ENCODE results near the gene ENTPD8.
"Not testable (repeated sequence)": the region's sequence is repeated elsewhere in the genome, so short reads cannot be mapped to it uniquely, and the experiment has no call there.

The ENTPD8 gene

DNA sequence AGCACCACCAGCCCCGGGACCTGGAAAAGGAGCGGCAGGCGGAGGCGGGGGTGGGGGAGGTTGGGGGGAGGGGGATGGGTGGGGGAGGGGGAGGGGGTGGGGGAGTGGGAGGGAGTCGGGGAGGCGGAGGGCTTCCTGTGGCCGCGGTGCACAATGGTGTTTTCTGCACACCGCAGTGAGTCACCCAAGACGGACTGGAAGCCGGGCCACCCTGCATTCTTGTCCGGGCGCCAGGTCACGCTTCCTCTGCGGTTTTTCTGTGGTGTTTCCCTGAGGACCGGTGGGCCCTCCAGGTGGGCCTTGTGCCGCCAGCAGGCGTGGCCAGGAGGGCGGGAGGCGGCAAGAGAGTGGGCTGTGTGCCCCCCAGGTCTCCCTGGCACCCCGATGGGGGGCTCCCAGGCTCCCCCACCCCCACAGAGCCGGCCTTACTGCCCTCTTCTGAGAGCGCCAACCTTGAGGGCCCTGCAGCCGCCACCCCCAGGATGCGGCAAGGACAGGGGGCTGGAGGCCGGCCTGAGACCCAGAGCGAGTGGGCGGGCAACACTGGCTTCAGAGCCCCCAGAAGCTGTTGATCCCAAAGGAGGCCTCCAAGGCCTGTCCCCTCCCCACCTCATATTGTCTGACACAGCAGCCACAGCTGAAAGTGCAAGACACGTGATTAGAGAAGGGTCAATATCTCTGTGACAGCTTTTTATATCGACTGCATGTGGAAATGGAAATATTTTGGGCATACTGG is 29.3 kb downstream of the ENTPD8 start:
- DNase-seq (ENCODE audit: low read depth in 2 of 2): peak in 1 of 2 experiments; percentile 34

DNA sequence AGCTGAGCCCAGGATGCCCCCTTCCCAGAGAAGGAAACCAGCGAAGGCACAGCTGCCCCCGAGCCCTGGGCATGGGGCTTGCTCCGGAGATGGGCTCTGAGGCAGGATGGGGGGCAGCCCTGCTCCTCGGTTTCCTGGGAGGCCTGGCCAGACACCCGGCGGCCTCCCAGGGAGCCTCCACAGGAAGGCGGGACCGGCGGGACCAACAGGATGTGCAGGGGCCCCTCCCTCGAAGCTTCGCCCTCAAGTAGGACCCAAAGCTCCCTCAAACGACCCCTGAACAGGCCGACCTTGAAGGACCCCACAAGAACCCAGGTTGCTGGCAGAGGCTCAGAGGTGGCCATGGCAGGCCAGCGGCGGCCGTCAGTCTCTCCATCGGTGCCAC is 29.9 kb downstream of the ENTPD8 start:
- DNase-seq (ENCODE audit: low read depth in 2 of 2): no peak

DNA sequence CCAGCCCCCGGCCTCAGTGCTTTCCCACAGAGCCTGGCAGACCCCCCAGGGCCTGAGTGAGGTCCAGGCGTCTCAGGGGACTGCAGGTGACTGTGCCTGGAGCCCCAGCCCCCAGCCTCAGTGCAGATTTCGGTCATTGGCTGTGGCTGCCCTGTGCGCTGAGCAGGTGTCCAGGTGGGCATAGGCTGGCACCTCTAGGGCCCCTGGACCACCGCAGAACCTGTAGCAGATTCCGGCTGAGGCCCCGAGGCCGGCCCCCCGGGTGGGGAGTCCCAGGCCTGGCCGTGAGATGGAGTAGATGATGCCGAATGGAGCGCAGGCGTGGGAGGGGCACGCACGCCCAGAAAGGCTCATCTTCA is 30.3 kb downstream of the ENTPD8 start:
- no peak for DNase-seq (ENCODE audit: low read depth in 2 of 2)

DNA sequence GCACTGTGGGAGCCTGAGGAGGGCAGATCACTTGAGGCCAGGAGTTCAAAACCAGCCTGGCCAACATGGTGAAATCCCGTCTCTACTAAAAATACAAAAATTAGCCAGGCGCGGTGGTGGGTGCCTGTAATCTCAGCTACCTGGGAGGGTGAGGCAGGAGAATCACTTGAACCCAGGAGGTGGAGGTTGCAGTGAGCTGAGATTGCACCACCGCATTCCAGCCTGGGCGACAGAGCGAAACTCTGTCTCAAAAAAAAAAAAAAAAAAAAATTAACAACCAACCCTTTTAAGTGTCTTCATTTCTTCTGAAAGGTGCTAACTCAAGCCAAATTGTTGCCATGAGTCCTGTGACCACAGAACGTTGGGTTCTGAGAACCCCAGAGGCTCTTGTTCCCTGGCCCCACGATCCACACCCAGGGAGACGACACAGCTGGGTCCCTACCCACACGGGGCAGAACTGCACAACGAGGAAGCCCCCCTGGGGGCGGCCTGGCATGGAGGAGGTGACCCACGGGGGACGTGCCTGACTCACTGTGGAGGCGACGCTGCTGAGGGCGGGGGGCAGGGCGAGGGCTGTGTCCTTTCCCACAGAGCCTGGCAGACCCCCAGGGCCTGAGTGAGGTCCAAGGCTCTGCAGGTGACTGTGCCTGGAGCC is 30.8 kb downstream of the ENTPD8 start:
- not testable (repeated sequence) for DNase-seq (ENCODE audit: low read depth in 2 of 2)

- no peak for DNase-seq (ENCODE audit: low read depth in 2 of 2)
Observed at GRCh38 chr9:137409515-137409914, 31.6 kb downstream of the ENTPD8 start.

GRCh38 chr9:137408651-137409405 is 32.3 kb downstream of the ENTPD8 start:
- DNase-seq (ENCODE audit: low read depth in 2 of 2): no peak

- DNase-seq (ENCODE audit: low read depth in 2 of 2): no peak
Observed at GRCh38 chr9:137407590-137408300, 33.4 kb downstream of the ENTPD8 start.

GRCh38 chr9:137406876-137407589 is 34.1 kb downstream of the ENTPD8 start:
- DNase-seq (ENCODE audit: low read depth in 2 of 2): peak in 1 of 2 experiments; percentile 56

GRCh38 chr9:137406085-137406760 is 34.9 kb downstream of the ENTPD8 start:
- DNase-seq (ENCODE audit: low read depth in 2 of 2): no peak

DNA sequence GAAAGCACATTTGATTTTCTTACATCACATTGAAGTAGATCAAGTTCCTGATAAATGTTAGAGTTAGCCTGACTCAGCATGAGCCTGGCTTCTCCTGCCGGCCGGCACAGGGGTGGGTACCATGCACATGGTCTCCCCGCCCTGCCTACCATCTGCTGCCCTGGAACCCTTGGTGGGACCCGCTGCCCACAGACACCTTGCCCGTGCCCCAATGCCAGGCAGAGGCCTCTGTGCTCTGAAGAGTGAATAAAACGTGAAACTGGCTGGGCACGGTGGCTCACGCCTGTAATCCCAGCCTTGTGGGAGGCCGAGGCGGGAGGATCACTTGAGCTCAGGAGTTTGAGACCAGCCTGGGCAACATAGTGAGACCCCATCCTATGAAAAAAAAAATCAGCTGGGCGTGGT is 35.5 kb downstream of the ENTPD8 start:
- no peak for DNase-seq (ENCODE audit: low read depth in 2 of 2)

GRCh38 chr9:137404961-137405567 is 36.1 kb downstream of the ENTPD8 start:
- no peak for DNase-seq (ENCODE audit: low read depth in 2 of 2)

DNA sequence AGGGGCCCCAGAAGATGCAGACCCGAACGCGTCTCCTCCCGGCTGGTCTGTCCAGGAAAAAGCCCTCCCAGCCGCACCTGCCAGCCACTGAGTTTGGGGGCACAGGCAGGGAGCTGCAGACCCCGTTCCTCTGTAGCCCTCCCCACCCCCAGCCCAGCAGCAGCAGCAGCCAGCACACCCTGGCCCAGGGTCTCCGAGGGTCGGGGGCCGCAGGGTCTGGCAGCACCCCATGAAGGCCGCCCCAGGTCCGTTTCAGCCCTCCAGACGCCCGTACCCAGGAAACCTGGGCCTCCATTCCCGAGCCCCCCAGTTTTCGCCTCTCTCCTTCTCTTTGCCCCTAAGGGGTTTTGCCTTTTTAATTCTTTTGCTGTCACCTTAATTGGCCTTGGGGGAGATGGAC is 37.9 kb downstream of the ENTPD8 start:
- no peak for DNase-seq (ENCODE audit: low read depth in 2 of 2)

GRCh38 chr9:137402746-137403145 is 38.4 kb downstream of the ENTPD8 start:
- no peak for DNase-seq (ENCODE audit: low read depth in 2 of 2)

DNA sequence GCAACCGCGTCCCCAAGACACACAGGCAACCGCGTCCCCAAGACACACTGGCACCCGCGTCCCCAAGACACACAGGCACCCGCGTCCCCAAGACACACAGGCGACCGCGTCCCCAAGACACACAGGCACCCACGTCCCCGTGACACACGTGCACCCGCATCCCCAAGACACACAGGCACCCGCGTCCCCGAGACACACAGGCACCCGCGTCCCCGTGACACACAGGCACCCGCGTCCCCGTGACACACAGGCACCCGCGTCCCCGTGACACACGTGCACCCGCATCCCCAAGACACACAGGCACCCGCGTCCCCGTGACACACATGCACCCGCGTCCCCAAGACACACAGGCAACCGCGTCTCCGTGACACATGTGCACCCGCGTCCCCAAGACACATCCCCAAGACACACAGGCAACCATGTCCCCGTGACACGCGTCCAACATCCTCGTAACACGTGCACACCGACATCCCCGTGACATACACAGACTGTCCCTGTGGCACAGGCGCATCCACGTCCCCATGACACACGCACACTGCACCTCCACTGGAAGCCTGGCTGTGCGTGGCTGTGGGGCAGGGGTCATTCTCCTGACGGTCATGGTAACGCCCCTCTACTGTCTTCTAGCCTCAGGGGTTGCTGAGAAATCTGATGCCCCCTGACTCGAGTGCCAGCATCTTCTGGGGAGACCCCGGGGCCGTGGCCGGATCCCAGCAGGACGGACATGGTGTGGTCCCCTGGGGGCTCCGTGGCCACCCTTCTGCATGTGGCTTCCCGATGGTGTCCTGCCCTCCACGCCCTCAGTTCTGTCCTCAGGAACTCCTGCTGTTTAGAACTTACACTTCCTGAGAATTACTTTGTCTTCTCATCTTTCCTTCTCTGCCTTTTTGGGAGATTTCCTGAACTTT is 42.3 kb downstream of the ENTPD8 start:
- no peak for DNase-seq (ENCODE audit: low read depth in 2 of 2)

DNA sequence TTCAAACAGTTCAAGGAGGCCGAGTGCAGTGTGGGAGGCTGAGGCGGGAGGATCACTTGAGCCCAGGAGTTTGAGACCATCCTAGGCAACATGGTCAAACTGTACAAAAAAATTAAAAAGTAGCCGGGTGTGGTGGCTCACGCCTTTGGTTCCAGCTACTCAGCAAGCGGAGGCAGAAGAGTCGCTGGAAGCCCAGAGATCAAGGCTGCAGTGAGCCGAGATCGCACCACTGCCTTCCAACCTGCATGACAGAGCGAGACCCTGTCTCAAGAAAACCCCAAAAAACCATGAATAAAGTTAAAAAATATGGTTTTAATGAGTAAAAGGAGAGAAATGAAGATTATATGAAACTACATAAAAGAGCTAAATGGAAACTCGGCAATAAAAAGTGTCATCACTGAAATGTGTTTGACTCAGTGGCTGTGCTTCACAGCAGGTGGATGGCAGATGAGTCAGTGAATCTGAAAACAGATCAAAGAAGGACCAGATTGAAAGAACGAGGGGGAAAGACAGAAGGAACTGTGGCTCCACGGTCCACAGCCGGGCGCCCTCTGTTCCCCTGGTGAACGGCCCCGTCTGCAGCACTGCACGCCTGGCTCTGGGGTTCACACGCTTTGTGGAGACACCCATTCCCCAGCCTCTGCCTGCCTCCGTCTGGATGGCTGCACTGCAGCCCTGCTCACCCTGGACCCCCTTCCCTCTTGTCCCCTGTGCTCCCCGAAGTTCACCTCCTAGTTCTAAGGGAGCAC is 43.3 kb downstream of the ENTPD8 start:
- DNase-seq (ENCODE audit: low read depth in 2 of 2): peak in 1 of 2 experiments; percentile 41

DNA sequence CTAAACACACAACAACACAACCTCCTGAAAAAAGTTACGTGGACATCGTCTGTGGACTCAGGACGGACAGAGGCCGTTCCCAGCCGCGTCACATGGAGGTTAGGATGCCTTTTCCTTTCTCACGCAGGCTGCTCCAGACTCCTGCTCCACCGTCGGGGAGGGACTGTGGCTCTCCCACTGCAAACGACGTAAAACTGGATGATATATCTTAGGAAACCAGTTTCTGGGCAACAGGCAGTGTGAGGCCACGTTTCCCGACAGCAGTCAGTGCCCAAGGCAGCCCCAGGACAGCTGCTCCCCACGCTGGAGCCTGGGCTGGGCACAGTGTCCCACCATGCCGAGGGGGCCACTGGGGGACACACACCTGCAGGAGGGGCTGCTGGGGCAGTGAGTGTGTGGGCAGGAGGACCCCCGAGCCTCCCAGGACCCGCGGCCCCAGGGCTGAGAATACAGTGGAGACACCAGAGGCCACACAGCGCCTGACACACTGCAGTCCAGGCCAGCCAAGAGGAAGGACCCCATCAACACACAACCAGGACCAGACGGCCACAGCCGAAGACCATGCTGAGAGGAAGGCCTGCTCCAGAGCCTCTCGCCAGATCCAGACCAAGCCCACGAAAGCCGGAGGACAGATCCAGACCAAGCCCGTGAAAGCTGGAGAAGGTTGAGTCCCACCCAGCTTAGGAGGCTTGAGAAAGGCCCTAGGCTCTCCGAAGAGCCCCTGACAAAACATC is 44.4 kb downstream of the ENTPD8 start:
- no peak for DNase-seq (ENCODE audit: low read depth in 2 of 2)

- DNase-seq (ENCODE audit: low read depth in 2 of 2): no peak
Observed at GRCh38 chr9:137396227-137396626, 44.9 kb downstream of the ENTPD8 start.

GRCh38 chr9:137395666-137396010 is 45.5 kb downstream of the ENTPD8 start:
- no peak for DNase-seq (ENCODE audit: low read depth in 2 of 2)
